Endothelial cell of umbilical vein (primary cell): ENCODE measurements around the gene DOCK8. TPM values are rescaled to one million over a fixed set of nuclear protein-coding genes. Genes with fewer than 3 reads are reported as not detected.

Source experiments
- BruUV-seq: library from RNA; stranded (reverse); fragments of 400-500 nt; replicated peaks from 2 replicates; lab custom pipeline; 2021; lab: Mats Ljungman, UMichigan
- CTCF ChIA-PET: fragments of 300-600, 350-600 bp; sonication (Branson Sonifier 250); formaldehyde crosslinking; loops from one replicate; lab custom pipeline; 2021; ENCODE audit warnings: antibody characterized with exemption, inconsistent platforms; lab: Charles Lee
- POLR2A ChIA-PET: fragments of 300-600, 350-600 bp; sonication (Branson Sonifier 250); formaldehyde crosslinking; loops from one replicate; lab custom pipeline; 2021; ENCODE audit warnings: antibody characterized with exemption, inconsistent platforms; lab: Charles Lee
- DNase-seq: peaks from one replicate; pipeline ENCODE4 v3.0.0-alpha.2; 2011; ENCODE audit warnings: low read depth, low spot score
- FAIRE-seq: peaks from 2 replicates; lab custom pipeline; 2011; peaks lifted over from hg19 to GRCh38; lab: Jason Lieb, UNC
- H2AFZ ChIP-seq: 2 replicates; pipeline ENCODE4 v1.6.0; 2012; ENCODE audit warnings: low read depth, low read length, control low read depth, inconsistent platforms
- H3K27ac ChIP-seq: 2 replicates; pipeline ENCODE4 v1.5.1; 2011; ENCODE audit warnings: low read depth, mild to moderate bottlenecking, control low read depth, low read length, moderate library complexity; ENCODE audit not compliant: insufficient read depth
- H3K27me3 ChIP-seq, 2 experiments: 2 replicates each; pipeline versions ENCODE4 v1.6.0 to v1.6.1; 2011; ENCODE audit warnings: low read length in 2 of 2, mixed read lengths in 1 of 2; ENCODE audit not compliant: control insufficient read depth in 2 of 2, insufficient read depth in 2 of 2
- H3K36me3 ChIP-seq, 2 experiments: 2 replicates in 1 of 2; 3 replicates in 1 of 2; pipeline ENCODE4 v1.5.1; 2011; ENCODE audit warnings: low read length in 2 of 2, mild to moderate bottlenecking in 1 of 2, moderate library complexity in 1 of 2; ENCODE audit not compliant: control insufficient read depth in 2 of 2, insufficient read depth in 2 of 2; ENCODE audit errors: extremely low read depth in 1 of 2
- H3K4me1 ChIP-seq: 3 replicates; pipeline ENCODE4 v1.5.1; 2011; ENCODE audit warnings: mild to moderate bottlenecking, low read length; ENCODE audit not compliant: control insufficient read depth, insufficient read depth; ENCODE audit errors: extremely low read depth
- H3K4me2 ChIP-seq: 2 replicates; pipeline ENCODE4 v1.6.1; 2011; ENCODE audit warnings: low read length, control low read depth, mixed read lengths; ENCODE audit not compliant: insufficient read depth
- H3K4me3 ChIP-seq, 3 experiments: fragments of 200-600 bp in 1 of 3; sonication (generic), shearing (Covaris generic) in 1 of 3; replicated peaks in 1 of 3; 2 replicates each; pipeline ENCODE4 v1.5.1; 2011 to 2016; ENCODE audit warnings: control low read depth in 3 of 3, low read length in 3 of 3, mild to moderate bottlenecking in 2 of 3, inconsistent platforms in 1 of 3, low read depth in 1 of 3, moderate library complexity in 1 of 3; ENCODE audit not compliant: insufficient read depth in 1 of 3
- H3K79me2 ChIP-seq: 2 replicates; pipeline ENCODE4 v1.6.0; 2012; ENCODE audit warnings: low read length, inconsistent platforms; ENCODE audit not compliant: control insufficient read depth, insufficient read depth
- H3K9ac ChIP-seq: replicated peaks from 2 replicates; pipeline ENCODE3; 2011; ENCODE audit warnings: low read length, control low read depth; ENCODE audit not compliant: insufficient read depth; ENCODE audit errors: extremely low read depth
- H3K9me1 ChIP-seq: replicated peaks from 3 replicates; pipeline ENCODE4 v1.6.0; 2011; ENCODE audit warnings: mild to moderate bottlenecking, low read length; ENCODE audit not compliant: control insufficient read depth, insufficient read depth; ENCODE audit errors: extremely low read depth
- H3K9me3 ChIP-seq: replicated peaks from 2 replicates; pipeline ENCODE4 v1.5.1; 2012; ENCODE audit warnings: low read length, inconsistent platforms; ENCODE audit not compliant: control insufficient read depth, insufficient read depth
- H4K20me1 ChIP-seq: replicated peaks from 2 replicates; pipeline ENCODE3; 2011; ENCODE audit warnings: mild to moderate bottlenecking, low read length; ENCODE audit not compliant: control insufficient read depth, insufficient read depth; ENCODE audit errors: extremely low read depth
- EZH2 ChIP-seq: IDR thresholded peaks from 2 replicates; pipeline ENCODE4 v1.6.1; 2012; ENCODE audit warnings: borderline replicate concordance, low read depth, mild to moderate bottlenecking, moderate library complexity, low read length, inconsistent platforms; ENCODE audit not compliant: severe bottlenecking
- MAX ChIP-seq: IDR thresholded peaks from 2 replicates; pipeline ENCODE4 v1.6.1; 2011; ENCODE audit not compliant: insufficient read depth, insufficient read length
- MYC ChIP-seq: IDR thresholded peaks from one replicate; pipeline ENCODE4 v1.6.1; 2011; ENCODE audit warnings: mild to moderate bottlenecking, low read depth, low read length
- POLR2A ChIP-seq: IDR thresholded peaks from 2 replicates; pipeline ENCODE4 v1.6.1; 2012; ENCODE audit warnings: low read depth, mild to moderate bottlenecking, control low read depth, low read length
- POLR2AphosphoS5 ChIP-seq: IDR thresholded peaks from 2 replicates; pipeline ENCODE4 v1.6.1; 2012; ENCODE audit warnings: low read depth, mild to moderate bottlenecking, control low read depth, low read length, moderate library complexity; ENCODE audit not compliant: insufficient read depth
- dilution Hi-C: fragments of 300-500 bp; cut with MboI; formaldehyde crosslinking; loops from one replicate; pipeline ENCODE4 v1.15.0; 2019; ENCODE audit warnings: low sequenced_read_pairs; ENCODE audit not compliant: extremely low pct_ligation_motif_present
- intact Hi-C: fragments of 100-400 bp; cut with micrococcal nuclease; formaldehyde crosslinking; loops from one replicate; pipeline ENCODE4 v1.10.0; 2022
- polyA plus RNA-seq, 4 experiments: library from polyadenylated mRNA; depleted of rRNA in 3 of 4; stranded (reverse) in 3 of 4; unstranded in 1 of 4; fragments of >200 nt; gene quantifications; 2 replicates each; pipeline versions ENCODE4 v1.2.1 to v1.2.3, GENCODE V29; 2011 to 2012; ENCODE audit warnings: missing spikeins in 1 of 4
- total RNA-seq: library from RNA; stranded (reverse); gene quantifications from 2 replicates; pipeline ENCODE4 v1.2.3, GENCODE V29; 2021

The DOCK8 gene
- total and polyA plus RNA-seq, 2 donors (not counting 3 experiments of a cell fraction or from before 2014, with no cell fraction given), result 0.54 to 1.3 TPM

DNA sequence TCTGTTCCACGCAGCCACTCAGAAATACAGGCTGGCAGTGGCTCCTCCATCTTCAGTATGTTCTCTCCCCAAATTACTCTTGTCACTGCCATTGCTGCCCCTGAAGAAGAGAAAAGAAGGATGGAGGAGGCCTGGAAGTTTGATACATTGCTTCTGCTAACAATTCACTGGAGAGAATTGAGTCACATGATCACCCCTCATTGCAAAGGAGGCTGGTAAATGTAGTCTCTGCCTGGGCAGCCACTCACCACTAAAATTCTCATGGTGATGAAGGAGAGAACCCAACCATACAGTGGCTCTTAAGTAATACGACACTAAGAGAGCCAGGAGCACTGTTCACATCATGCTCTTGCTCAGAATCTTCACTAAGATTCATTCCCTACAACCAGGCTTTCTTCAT lies 112.0 kb downstream of the DOCK8 start:
- Histone ChIP-seq H3K27ac (no peak overlapping the region), H3K9me3 (no peaks in the 10 kb centered on the region), H2AFZ (no peak overlapping the region), H3K36me3 (no peaks in the 10 kb centered on the region), H4K20me1 (no peaks in the 10 kb centered on the region), H3K9me1 (no peaks in the 10 kb centered on the region), H3K9ac (no peak overlapping the region), H3K4me1 (no peaks in the 10 kb centered on the region), H3K27me3 (no peaks in the 10 kb centered on the region), H3K4me3 (no peak overlapping the region), H3K4me2 (no peak overlapping the region), H3K79me2 (no peaks in the 10 kb centered on the region)
- POLR2A ChIA-PET, result no interaction called here
- TF ChIP-seq MAX (no peak), POLR2AphosphoS5 (no peak), POLR2A (no peak), MYC (no peak)
- CTCF ChIA-PET, result interaction anchor here (0.6 kb wide), 1 partner anchor 279 kb away, joined by 3 read pairs; no protein-coding TSS in a partner anchor
- DNase-seq, result no peak
- BruUV-seq, result no TSS peak
- intact Hi-C loops, result no loop called here
- FAIRE-seq, result no peak
- dilution Hi-C loops, result no loop called here

DNA sequence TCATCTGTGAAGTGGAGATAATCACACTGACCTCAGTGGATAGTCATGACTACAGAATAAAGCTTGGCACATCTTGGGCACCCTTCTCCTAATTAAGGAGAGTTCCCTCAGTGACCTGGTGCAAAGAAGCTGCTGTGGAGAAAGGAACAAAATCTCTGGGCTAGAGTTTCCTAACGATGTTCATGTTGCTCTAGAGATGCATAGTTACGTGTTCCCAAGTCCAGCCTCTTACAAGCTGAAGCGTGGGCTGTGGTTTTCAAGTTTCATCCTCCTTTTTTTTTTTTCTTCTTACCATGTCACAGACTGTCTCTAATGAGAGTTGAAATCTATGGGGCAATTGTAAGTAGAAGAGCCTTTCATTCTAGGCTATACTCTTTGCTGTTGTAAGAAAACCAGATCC lies 113.8 kb downstream of the DOCK8 start:
- dilution Hi-C loops, result no loop called here
- no TSS peak for BruUV-seq
- TF ChIP-seq EZH2 (no peak), POLR2AphosphoS5 (no peak), MAX (no peak)
- CTCF ChIA-PET, result no interaction called here
- Histone ChIP-seq H2AFZ (no peak overlapping the region), H3K79me2 (no peaks in the 10 kb centered on the region), H3K9me1 (no peaks in the 10 kb centered on the region), H3K4me1 (no peaks in the 10 kb centered on the region), H3K9ac (no peak overlapping the region), H3K27ac (no peak overlapping the region), H3K36me3 (no peaks in the 10 kb centered on the region), H4K20me1 (no peaks in the 10 kb centered on the region), H3K4me2 (no peak overlapping the region), H3K4me3 (no peak overlapping the region), H3K9me3 (no peaks in the 10 kb centered on the region), H3K27me3 (no peaks in the 10 kb centered on the region)
- DNase-seq, result no peak
- intact Hi-C loops, result no loop called here
- POLR2A ChIA-PET, result no interaction called here
- no peak for FAIRE-seq
